Measurements from ENCODE around the gene OR2G6. TPM values are rescaled to one million over a fixed set of nuclear protein-coding genes. Genes with fewer than 3 reads are reported as not detected.

The OR2G6 gene
- total and polyA plus RNA-seq, 4 donors = not detected

DNA sequence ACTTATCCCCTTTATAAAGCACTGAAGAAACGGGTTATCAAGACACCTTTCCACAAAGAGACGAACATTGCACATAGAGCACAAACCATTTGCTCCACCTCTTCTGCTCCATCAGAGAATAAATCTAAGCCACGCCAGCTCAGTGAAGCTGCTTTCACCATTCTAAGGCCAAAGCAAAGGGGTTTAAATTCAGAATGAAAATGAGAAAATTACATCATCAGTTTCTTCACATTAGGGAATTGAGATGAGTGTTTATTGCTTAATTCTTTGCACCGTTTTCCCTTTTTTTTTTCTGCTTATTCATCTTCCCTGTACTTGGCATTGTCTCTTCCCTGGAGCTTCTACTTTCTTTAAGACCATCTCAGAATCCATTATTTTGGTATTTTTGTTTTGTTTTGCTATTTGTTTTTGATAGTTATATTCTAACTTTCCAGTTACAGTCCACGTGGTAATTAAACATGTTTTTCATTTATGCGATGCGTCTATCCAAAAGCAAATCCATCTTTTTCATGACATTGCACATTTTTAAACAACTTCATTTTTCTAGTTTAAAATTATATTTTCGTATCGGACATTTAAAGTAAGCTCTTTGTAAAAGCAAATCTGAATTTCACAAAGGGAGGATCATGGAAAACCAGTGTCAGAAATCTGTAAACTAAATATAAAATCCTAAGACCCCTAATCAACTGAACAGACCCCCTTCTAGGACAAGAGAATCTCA is 68.5 kb downstream of the OR2G6 start:
- TF ChIP-seq, protein P1, sequence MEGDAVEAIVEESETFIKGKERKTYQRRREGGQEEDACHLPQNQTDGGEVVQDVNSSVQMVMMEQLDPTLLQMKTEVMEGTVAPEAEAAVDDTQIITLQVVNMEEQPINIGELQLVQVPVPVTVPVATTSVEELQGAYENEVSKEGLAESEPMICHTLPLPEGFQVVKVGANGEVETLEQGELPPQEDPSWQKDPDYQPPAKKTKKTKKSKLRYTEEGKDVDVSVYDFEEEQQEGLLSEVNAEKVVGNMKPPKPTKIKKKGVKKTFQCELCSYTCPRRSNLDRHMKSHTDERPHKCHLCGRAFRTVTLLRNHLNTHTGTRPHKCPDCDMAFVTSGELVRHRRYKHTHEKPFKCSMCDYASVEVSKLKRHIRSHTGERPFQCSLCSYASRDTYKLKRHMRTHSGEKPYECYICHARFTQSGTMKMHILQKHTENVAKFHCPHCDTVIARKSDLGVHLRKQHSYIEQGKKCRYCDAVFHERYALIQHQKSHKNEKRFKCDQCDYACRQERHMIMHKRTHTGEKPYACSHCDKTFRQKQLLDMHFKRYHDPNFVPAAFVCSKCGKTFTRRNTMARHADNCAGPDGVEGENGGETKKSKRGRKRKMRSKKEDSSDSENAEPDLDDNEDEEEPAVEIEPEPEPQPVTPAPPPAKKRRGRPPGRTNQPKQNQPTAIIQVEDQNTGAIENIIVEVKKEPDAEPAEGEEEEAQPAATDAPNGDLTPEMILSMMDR (IDR thresholded peaks at IDR 0.05; ENCODE audit: control extremely low read depth, extremely low read depth) = no peak
- Histone ChIP-seq H3K4me3 (no peak overlapping the region), H3K9ac (ENCODE audit: insufficient read depth in 1 of 2, low read length in 2 of 2) (no peak overlapping the region), H3K27me3 (ENCODE audit: control insufficient read depth in 3 of 3, insufficient read depth in 3 of 3, low read length in 2 of 3) (no peaks in the 10 kb centered on the region), H3K27ac (ENCODE audit: low read depth in 1 of 2, low read length in 1 of 2) (no peak overlapping the region), H3K9me3 (ENCODE audit: control insufficient read depth in 4 of 4, insufficient read depth in 3 of 4, low read length in 3 of 4) (no peaks in the 10 kb centered on the region), H3K36me3 (ENCODE audit: control insufficient read depth in 4 of 4, insufficient read depth in 4 of 4, low read length in 4 of 4) (no peaks in the 10 kb centered on the region), H3K4me1 (ENCODE audit: control insufficient read depth in 5 of 5, insufficient read depth in 5 of 5, low read length in 5 of 5) (no peaks in the 10 kb centered on the region)
- DNase-seq (no peak), ATAC-seq (ENCODE audit: insufficient read depth, low FRiP score) (no peak)
- WGBS, 2 donors = 70 to 74% methylated on average over 9 of the region's 9 CpGs

Other genes with a start within 250 kb of the OR2G6 start
- not detected for gene OR2T33, start 230.1 kb upstream of the OR2G6 start, total RNA-seq
- gene OR2T33, start 230.1 kb upstream of the OR2G6 start, polyA plus RNA-seq = not detected
- gene OR2T12, start 204.6 kb upstream of the OR2G6 start, total RNA-seq = not detected
- gene OR2T12, start 204.6 kb upstream of the OR2G6 start, polyA plus RNA-seq = not detected
- gene OR2M7, start 183.5 kb upstream of the OR2G6 start, total RNA-seq = not detected
- not detected for gene OR2M7, start 183.5 kb upstream of the OR2G6 start, polyA plus RNA-seq
- gene OR14C36, start 159.3 kb upstream of the OR2G6 start, total RNA-seq = not detected
- not detected for gene OR14C36, start 159.3 kb upstream of the OR2G6 start, polyA plus RNA-seq
- not detected for gene OR2T4, start 146.4 kb upstream of the OR2G6 start, total RNA-seq
- not detected for gene OR2T4, start 146.4 kb upstream of the OR2G6 start, polyA plus RNA-seq
- gene OR2T6, start 132.3 kb upstream of the OR2G6 start, total RNA-seq = not detected
- not detected for gene OR2T6, start 132.3 kb upstream of the OR2G6 start, polyA plus RNA-seq
- not detected for gene OR2T1, start 105.0 kb upstream of the OR2G6 start, total RNA-seq
- not detected for gene OR2T1, start 105.0 kb upstream of the OR2G6 start, polyA plus RNA-seq
- gene OR2T2, start 62.4 kb upstream of the OR2G6 start, total RNA-seq = not detected
- gene OR2T2, start 62.4 kb upstream of the OR2G6 start, polyA plus RNA-seq = not detected
- gene OR2T3, start 34.7 kb upstream of the OR2G6 start, total RNA-seq = not detected
- gene OR2T3, start 34.7 kb upstream of the OR2G6 start, polyA plus RNA-seq = not detected
- not detected for gene OR2T5, start 19.5 kb upstream of the OR2G6 start, total RNA-seq
- not detected for gene OR2T5, start 19.5 kb upstream of the OR2G6 start, polyA plus RNA-seq
- gene OR2T29, start 54.7 kb downstream of the OR2G6 start, total RNA-seq = not detected
- not detected for gene OR2T29, start 54.7 kb downstream of the OR2G6 start, polyA plus RNA-seq
- gene OR2T34, start 66.7 kb downstream of the OR2G6 start, total RNA-seq = not detected
- not detected for gene OR2T34, start 66.7 kb downstream of the OR2G6 start, polyA plus RNA-seq
- gene OR2T10, start 89.6 kb downstream of the OR2G6 start, total RNA-seq = not detected
- gene OR2T10, start 89.6 kb downstream of the OR2G6 start, polyA plus RNA-seq = not detected
- not detected for gene OR2T11, start 127.0 kb downstream of the OR2G6 start, total RNA-seq
- gene OR2T11, start 127.0 kb downstream of the OR2G6 start, polyA plus RNA-seq = not detected
- not detected for gene OR2T35, start 137.2 kb downstream of the OR2G6 start, total RNA-seq
- gene OR2T35, start 137.2 kb downstream of the OR2G6 start, polyA plus RNA-seq = not detected
- gene OR2T27, start 147.5 kb downstream of the OR2G6 start, total RNA-seq = not detected
- not detected for gene OR2T27, start 147.5 kb downstream of the OR2G6 start, polyA plus RNA-seq
- not detected for gene OR14I1, start 194.7 kb downstream of the OR2G6 start, total RNA-seq
- gene OR14I1, start 194.7 kb downstream of the OR2G6 start, polyA plus RNA-seq = not detected
- gene LYPD8, start 247.7 kb downstream of the OR2G6 start, total RNA-seq = not detected
- not detected for gene LYPD8, start 247.7 kb downstream of the OR2G6 start, polyA plus RNA-seq

All from lung (tissue), 12 donors.